GM12872 (cell line): ENCODE data around the gene CLCA2.

Experiments
- TF ChIP-seq, protein P1 (sequence below): IDR thresholded peaks from 3 replicates; pipeline ENCODE4 v1.5.1; 2011; ENCODE audit warnings: low read depth, mild to moderate bottlenecking, low read length, moderate library complexity; ENCODE audit not compliant: insufficient read depth

CLCA2 gene

DNA sequence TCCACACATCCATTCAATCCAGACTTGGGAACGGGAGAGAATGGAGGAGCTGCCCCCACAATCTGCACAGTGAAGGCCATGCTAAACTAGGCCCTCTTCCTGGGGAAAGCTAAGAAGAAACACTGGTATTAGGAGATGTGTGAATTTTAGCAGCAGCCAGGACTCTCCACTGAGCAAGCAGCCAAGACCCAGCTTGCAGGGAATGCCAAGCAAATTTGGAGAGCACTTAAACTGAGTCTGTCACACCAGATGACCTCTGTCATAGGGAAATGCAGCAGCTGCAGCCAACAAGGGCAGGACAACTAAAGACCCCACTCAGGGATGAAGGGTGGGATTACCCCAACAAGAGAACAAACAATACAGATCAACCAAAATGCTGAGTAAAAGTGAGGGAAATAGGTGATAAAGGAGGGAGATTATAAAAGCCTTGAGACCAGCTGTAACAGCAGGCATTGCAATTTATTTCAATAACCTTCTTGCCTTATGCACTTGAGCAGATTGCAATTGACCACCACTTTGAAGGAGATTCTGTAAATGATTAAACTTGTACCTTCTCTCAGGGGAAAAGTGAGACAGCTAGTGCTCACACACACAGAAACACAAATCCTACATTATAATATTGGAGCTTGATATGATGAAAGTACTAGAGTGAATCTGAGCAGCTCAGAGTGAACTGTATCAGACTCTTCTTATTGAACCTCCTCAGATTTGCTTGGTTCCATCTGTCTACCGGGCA lies 42.3 kb downstream of the CLCA2 start:
- TF ChIP-seq, protein P1, sequence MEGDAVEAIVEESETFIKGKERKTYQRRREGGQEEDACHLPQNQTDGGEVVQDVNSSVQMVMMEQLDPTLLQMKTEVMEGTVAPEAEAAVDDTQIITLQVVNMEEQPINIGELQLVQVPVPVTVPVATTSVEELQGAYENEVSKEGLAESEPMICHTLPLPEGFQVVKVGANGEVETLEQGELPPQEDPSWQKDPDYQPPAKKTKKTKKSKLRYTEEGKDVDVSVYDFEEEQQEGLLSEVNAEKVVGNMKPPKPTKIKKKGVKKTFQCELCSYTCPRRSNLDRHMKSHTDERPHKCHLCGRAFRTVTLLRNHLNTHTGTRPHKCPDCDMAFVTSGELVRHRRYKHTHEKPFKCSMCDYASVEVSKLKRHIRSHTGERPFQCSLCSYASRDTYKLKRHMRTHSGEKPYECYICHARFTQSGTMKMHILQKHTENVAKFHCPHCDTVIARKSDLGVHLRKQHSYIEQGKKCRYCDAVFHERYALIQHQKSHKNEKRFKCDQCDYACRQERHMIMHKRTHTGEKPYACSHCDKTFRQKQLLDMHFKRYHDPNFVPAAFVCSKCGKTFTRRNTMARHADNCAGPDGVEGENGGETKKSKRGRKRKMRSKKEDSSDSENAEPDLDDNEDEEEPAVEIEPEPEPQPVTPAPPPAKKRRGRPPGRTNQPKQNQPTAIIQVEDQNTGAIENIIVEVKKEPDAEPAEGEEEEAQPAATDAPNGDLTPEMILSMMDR: no peak

DNA sequence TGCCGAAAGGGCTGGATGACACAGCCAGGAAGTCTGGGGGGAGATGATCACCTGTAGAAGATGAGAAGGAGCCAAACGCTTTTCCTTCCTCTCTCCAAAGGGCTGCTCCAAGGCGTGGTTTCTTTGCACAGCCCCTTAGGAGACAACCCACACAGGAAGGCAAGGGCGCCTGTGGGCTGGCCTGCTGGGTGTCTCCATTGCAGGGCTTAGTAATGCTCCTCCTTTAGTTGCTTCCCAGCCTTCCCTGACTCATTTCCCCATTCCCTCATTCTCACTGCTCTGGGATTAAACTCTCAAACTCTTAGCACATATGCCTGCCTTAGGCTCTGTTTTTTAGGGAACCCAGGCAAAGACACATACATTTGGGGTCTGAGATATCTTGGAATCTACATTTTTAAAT lies 43.0 kb downstream of the CLCA2 start:
- TF ChIP-seq, protein P1: no peak

DNA sequence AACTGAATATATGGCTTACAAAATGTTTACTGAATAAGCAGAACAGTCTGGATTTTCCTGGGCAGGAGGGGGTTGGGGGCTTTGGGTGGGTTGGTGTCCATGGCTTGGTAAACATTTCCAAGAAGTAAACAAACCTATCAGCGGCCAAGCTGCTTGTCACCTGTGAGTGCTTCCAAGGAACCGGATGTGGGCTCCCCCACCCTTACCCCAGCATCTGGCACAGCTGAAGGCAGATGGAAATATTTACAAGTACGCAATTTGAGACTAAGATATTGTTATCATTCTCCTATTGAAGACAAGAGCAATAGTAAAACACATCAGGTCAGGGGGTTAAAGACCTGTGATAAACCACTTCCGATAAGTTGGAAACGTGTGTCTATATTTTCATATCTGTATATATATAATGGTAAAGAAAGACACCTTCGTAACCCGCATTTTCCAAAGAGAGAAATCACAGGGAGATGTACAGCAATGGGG lies 44.6 kb downstream of the CLCA2 start, which contains the start of gene CLCA1:
TSS of gene CLCA1 (plus strand) at position 427 of the 477 bp plus-strand sequence. CDS start at position 472, 45 bp downstream.
- TF ChIP-seq, protein P1: no peak

DNA sequence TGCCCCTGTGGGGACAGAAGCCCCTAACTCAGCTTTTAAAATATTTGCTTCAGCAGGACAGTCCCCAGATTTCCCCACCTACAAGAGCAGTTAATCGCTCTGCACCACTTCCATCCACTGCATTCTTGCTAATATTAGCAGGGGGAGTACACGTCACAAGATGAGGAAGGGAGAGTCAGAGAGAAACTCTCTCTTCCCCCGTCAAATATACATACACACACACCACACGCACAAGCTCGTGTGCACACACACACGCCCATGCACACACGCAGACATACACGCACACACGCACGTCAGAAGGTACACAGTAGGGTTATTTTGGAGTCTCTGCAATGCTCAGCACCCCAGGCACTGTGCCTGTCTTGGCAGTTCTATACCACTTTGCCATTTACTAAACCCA lies 46.9 kb downstream of the CLCA2 start:
- TF ChIP-seq, protein P1: no peak

DNA sequence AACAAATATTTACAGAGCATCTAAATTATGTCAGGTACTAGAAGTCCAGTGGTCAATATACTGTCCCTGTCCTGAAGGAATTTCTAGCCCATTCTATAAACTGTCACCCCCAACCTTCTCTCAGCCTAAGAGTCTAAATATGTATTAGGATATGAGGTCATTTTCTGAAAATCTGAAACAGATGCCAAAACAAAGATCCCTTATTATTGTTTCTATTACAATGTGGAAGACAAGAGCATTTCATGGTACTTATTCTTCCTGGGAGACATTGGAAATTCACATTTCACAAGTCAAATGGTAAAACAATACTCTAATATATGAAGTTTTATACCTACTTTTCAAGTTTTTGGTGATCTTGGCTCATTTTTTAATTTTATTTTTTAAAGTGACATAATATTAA lies 47.3 kb downstream of the CLCA2 start:
- TF ChIP-seq, protein P1: no peak

DNA sequence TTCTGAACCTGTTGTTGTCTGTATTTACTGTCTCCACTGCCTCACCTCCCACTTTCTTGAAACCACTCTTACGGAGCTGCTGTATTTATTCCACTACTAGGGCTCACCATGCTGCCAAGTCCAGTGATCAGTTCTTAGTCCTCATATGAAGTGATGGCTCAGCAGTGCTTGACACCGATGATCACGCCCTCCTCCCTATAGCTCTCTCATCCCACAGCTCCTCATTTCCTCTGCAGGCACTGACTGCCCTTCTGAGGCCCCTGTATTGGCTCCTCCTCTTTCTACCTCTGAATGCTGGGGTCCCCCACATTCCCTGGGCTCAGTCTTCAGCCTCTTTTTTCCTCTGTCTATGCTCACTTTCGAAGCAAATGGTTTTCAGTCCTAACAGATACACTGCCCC lies 48.2 kb downstream of the CLCA2 start:
- TF ChIP-seq, protein P1: no peak

DNA sequence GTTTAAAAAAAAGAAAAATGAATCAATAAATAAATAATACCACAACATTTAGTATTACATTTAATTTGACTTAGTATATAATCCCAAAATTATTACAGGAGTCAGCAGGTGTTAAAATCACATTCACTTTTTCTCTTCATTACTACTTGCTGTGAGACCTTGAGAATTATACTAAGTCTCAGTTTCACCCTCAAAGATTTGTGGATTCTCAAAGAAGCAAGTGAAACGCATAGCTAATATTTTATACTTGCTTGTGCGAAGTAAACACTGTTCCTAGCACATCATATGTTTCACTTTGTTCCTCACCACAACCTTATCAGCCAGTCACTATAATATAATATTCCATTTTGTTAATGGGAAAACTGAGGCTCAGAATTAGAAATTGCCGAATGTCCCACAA lies 48.8 kb downstream of the CLCA2 start:
- TF ChIP-seq, protein P1: no peak

DNA sequence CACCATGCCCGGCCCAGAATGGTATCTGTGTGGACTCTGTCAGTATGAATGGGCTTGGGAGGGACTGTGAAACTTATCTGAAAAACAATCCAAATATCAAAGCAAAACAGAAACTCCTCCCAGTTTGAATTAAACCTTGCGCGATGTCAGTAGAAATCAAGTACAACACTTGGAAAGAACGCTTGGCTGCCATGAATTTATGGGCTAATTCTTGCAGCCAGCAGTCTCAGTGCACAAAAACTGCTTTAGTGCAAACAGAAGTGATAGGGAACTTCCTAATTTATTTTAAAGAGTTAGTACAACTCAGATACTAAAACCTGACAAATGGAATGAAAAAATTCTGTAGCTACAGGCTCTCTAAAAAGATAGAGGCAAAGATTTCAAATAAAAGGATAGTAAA lies 53.3 kb downstream of the CLCA2 start:
- TF ChIP-seq, protein P1: no peak
